NCI-H82 (cell line): ENCODE results near the gene MNAT1.
"Not testable (repeated sequence)": the region's sequence is repeated elsewhere in the genome, so short reads cannot be mapped to it uniquely, and the experiment has no call there.

Source experiments
- DNase-seq: peaks from one replicate; lab custom pipeline; 2025; lab: John Stamatoyannopoulos, UW

The MNAT1 gene

DNA sequence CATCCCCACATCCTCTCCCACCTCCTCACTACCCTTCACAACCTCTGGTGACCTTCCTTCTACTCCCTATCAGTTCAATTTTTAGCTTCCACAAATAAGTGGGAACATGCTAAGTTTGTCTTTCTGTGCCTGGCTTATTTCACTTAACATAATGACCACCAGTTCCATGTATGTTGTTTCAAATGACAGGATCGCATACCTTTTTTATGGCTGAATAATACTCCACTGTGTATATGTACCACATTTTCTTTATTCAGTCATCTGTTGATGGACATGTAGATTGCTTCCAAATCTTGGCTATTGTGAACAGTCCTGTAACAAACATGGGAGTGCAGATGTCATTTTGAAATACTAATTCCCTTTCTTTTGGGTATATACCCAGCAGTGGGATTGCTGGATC is 147.7 kb downstream of the MNAT1 start:
- no peak for DNase-seq

DNA sequence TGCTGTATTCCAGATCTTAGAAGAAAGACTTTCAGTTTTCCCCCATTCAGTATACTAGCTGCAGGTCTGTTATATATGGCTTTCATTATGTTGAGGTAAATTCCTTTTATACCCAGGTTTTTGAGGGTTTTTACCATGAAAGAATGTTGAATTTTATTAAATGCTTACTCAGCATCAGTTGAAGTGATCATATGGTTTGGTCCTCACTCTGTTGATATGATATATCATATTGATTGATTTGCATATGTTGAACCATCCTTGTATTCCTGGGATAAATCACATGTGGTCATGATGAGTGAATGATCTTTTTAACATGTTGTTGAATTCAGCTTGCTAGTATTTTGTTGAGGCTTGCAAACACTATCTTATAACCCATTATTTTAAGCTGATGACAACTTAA is 149.6 kb downstream of the MNAT1 start:
- DNase-seq = no peak

DNA sequence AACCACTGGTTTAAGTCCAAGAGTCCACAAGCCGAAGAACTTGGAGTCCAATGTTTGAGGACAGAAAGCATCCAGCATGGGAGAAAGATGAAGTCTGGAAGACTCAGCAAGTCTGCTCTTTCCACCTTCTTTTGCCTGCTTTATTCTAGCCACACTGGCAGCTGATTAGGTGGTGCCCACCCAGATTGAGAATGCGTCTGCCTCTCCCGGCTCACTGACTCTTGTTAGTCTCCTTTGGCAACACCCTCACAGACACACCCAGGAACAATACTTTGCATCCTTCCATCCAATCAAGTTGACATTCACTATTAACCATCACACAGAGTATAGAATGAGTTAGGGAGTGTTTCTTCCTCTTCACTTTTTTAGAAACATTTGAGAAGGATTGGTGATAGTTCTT is 156.1 kb downstream of the MNAT1 start:
- not testable (repeated sequence) for DNase-seq

DNA sequence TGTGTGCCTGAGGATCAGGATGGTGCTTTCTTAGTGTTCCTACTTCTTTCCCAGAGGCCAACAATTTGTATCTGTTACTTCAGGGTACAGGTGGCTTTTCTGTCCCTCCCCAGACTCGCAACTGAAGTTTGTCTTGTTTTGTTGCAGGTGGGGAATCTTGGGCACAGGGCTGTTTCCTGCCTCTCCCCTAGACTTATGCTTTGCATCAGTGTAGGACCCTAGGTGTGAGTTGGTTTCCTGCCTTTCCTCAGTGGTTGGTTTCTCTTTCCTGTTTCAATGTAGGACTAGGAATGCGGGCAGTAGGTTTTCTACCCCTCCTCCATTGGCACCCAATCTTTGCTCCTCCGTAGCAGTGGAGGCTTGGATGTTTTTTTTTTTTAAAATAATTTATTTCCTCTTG is 159.3 kb downstream of the MNAT1 start:
- no peak for DNase-seq

DNA sequence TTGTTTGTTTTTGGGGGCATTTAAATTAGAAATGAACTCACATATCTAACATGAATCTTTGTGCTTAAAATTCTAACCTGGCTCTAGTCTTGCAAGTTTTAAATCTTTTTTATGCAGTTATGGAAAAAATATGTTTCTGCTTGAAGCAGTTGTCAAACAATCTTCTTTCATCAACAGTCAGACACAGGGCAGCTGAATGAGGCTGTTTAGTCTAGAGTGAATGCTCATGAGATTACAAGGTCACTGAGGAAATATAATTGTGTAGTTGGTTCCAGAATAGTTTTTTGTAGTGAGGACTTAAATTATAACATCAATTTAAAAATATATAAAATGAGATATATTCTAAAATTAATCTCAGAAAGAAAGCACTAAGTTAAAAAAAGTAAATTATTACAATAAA is 169.8 kb downstream of the MNAT1 start:
- no peak for DNase-seq

DNA sequence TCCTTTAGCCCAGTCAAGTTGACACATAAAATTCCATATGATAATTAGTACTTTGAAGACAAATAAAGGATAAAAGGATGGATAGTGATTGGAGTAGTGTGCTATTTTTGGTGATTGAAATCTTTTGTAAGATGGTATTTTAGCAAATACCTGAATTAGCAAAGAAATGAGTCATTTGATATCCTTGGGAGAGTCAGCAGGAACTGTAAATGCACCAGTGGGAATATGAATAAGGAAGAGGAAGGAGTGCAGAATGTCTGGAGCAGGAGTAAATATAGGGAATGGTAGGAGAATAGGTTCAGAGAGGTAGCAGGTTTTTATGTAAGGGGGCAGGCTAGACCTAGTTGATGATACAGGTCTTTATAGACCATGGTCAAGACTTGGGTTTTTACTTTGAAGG is 171.4 kb downstream of the MNAT1 start:
- DNase-seq = no peak

DNA sequence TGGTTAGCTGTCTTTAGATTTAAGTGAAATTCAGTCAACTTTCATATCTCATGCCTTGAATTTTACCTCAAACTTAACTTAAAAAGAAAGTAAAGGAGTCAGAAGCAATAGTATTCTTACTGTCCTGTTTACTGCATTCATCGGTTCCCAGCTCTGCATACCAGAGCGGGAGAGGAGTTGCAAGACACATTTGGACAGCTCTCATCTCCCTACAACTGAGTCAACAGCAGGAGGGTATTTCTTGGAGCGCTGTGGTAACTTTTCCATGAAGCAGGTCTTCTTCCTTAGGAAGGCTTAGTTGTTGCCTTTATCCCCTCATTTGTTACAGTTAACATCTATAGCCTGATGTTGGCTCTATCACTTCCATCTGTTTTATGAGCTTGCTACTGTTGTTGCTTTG is 181.2 kb downstream of the MNAT1 start:
- no peak for DNase-seq

DNA sequence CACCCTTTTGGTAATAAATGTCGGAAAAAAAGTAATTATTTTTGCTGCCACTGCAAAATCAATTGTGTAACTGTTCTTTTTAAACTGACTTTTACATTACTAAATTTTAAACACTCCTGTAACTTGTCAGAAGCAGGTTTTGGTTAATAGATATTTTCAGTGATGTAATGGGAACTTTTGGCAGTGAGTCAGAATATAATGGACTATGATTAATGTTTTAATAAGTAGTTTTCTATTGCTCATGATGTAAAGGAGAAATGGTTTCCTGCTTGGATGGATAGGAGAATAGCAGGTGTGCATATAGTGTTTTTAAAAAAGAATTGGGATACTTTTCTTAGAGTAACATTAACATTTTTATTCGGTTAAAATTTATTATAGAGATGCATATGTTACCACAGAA is 187.5 kb downstream of the MNAT1 start:
- no peak for DNase-seq

DNA sequence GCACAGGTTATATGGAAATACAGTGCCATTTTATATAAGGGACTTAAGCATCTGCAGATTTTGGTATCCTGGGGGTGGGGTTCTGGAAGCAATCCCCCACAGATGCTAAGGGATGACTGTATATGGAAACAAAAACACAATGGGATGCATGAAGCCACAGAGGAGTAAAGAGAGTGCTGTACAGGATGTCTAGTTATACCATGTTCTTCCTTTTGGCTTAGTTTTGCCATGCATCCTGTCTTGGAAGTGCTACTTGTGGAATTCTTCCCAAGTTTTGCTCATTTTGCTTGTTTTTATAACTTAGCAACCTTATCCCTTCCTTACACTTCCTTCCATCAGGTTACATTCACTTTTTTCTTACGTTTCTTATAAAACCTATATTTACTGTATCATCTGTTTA is 190.7 kb downstream of the MNAT1 start:
- no peak for DNase-seq

DNA sequence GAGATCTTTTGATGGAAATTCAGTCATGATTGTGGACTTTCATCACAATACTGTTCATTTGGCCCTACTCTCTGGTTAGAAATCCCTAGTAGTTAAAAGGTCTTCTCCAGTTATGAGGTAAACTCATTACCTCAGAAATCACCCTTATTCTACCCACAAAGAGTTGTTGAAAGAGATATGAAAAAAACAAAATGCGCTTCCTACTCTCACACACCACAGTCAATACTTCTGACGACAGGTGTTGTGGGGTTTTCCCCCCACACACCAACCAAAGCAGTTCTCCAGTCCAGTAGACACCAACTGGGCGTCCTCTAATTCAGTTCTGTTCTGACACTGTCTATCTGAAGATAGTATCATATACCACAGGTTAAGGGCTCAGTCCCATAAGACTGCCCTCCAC is 191.4 kb downstream of the MNAT1 start:
- DNase-seq = no peak

DNA sequence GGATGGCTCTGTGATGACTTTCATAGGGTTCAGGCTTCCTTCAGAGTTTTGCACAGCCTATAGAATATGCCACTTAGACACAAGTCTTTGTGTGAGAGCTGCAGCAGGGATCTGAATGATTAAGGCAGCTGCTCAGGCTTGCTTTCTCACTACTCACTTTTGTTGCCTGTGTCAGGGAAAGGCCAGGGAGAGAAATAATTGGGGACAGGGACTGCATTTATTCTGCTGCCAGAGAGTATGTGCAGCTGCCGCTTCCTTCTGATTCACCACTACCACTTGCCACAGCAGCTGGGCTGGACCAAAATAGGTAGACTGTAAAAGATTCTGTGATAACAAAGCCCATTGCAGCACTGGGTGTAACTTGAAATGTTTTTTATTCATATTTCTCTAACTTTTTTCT is 196.7 kb downstream of the MNAT1 start:
- DNase-seq = no peak

DNA sequence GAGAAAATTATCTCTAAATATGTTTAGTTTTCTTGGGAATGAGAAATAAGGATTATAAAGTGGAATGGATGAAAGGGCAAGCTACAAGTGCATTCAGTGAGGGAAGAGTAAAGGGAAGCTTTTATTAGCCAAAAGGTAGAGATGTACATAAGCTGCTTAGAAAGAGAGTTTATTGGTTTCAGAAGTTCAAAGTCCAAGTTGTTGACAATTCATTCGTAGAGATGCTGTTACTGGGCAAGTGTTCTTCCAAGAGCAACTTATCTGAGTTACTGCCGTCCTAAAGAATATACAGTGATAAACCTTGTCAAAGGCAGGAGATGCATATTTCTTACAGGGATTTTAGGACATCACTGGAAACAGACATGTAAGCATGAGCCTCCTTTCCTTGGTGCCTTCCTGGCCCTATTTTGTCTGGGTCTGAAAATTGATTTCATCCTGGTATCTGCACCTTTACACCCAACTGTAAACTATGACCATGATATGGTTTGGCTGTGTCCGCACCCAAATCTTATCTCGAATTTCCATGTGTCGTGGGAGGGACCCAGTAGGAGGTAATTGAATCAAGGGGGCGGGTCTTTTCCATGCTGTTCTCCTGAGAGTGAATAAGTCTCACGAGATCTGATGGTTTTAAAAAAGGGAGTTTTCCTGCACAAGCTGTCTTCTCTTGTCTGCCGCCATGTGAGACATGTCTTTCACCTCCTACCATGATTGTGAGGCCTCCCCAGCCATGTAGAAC is 199.5 kb downstream of the MNAT1 start:
- DNase-seq = no peak

DNA sequence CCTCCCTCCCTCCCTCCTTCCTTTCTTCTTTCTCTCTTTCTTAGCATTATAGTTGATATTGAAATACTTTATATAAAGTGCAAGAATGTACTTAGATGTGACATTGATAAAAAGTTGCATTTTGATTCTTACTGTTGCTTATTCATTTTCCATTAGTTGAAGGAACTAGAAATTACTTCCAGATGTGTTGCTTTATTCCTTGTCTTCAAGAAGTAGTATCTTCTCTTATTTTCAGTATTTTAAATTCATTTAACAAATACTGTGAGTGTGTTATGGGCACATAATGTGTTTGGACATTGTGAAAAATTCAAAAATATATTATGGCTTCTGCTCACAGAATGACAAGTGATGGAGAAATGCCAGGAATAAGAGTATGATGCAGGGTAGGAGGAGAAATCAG is 200.8 kb downstream of the MNAT1 start:
- no peak for DNase-seq

DNA sequence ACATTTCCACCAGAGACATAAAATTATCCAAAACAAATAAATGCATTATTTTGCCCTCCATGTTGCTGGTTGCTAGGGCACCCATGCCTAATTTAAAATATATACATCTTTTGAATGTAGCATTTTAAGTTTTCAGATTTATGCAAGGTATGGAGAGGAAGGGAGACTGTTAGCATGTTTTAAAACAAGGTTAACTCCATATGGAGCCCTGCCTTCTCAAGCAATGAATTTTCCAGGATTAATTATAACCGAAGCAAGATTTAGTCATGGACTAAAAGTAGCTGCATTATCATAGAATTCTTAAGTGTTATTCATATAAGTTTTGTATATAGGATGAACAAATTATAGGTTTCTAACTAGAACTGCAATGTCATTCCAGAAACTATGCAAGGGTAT is 209.1 kb downstream of the MNAT1 start:
- peak; percentile 35 for DNase-seq

DNA sequence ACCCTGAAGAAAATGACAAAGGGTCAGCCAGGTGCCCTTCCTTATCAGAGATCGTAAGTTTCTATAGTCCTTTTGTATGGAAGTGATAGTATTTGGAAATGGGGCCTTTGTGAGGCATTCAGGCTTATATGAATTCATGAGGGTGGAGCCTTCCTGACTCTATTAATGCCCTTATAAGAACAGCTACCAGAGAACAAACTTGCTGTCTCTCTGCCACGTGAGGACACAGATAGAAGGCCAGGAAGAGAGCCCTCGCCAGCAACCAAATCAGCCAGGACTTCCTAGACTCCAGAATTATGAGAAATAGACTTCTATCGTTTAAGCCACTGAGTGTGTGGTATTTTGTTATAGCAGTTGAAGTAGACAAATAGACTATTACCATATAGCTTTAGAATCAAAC is 209.6 kb downstream of the MNAT1 start:
- peak; percentile 28 for DNase-seq

DNA sequence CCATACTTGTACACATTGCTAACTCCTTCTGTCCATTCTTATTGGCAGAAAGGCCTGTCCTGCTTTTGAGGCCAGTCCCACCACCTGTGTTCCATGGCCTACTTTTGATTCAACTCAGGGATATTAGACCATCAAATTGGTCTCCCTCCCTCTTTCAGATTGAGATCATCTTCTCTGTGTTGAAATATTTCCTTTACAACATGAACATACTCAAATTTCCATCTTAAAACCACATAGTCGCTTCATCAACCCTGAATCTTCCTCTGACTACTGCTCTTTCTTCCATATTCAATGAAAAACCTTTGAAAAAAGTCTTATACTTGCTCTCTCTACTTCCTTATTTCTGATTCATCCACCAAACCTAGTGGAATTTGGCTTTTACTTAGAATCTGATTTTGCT is 211.4 kb downstream of the MNAT1 start:
- DNase-seq = no peak

DNA sequence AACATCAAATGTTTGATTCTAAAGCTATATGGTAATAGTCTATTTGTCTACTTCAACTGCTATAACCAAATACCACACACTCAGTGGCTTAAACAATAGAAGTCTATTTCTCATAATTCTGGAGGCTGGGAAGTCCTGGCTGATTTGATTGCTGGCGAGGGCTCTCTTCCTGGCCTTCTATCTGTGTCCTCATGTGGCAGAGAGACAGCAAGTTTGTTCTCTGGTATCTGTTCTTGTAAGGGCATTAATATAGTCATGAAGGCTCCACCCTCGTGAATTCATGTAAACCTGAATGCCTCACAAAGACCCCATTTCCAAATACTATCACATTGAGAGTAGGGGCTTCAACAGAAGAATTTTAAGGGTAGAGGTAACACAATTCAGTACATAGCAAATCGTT is 212.2 kb downstream of the MNAT1 start:
- no peak for DNase-seq

DNA sequence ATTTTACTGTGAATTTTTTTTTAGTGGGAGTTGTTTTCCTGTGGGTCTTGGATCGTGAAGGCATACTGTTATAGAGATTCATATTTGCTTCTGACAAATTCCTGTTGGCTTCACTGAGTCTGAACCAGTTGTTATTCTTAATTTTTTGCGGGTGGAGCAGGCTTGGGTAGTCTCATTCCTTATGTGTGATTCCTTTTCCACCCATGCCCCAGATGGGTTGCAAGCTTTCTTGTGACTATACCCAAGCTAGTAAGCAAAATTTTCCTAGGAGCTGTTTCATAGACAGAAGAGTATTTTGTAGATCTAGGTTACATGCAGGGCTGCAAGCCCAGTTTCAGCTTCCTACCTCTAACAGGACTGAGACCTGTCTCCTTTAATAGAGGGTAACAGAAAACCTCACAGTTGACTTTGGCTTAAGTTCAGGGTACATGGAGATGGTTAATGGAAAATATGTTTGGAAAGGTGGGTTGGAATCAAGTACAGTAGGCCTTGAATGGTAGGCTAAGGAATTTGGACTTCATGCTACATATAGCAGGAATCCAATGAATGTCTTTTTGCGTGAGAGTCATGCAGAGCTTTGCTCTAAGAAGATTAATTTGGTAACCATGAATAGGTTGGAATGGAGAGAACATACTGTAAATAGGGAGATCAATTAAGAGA is 217.3 kb downstream of the MNAT1 start:
- DNase-seq = no peak

DNA sequence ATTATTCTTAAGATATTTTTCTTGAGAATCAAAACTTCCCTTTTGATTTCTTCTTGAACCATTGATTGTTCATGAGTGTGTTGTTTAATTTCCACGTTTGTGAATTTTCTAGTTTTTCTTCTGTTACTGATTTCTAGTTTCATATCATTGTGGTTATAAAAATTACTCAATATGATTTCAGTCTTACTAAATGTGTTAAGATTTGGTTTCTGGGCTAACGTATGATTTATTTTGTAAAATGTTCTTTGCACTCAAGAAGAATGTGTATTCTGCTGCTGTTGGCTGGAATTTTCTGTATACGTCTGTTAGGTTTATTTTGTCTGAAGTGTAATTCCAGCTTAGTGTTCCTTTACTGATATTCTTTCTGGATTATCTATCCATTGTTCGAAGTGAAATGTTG is 221.6 kb downstream of the MNAT1 start:
- no peak for DNase-seq

DNA sequence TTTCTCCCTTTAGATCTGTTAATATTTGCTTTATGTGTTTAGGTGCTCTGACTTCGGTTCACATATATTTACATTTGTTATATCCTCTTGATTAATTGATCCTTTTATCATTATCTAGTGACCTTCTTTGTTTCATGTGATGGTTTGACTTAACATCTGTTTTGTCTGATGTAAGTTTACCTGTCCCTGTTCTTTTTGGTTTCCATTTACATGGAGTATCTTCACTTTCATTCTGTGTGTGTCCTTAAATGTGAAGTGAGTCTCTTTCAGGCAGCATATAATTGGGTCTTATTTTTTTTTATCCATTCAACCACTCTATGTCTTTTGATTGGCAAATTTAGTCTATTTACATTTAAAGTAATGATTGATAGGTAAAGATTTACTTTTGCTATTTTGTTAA is 222.1 kb downstream of the MNAT1 start:
- no peak for DNase-seq

DNA sequence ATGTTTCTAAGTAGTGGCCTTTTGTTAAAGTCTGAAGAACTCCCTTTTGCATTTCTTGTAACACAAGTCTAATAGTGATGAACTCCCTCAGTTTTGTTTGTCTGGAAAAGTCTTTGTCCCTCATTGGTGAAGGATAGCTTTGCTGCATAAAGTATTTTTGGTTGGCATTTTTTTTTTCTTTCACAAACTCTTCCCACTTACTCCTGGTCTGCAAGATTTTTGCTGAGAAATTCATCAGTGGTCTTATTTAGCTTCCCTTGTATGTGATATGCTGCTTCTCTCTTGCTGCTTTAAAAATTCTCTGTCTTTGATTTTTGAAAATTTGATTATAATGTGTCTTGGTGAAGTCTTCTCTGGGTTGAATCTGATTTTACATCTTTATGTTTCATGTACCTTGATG is 223.6 kb downstream of the MNAT1 start:
- DNase-seq = no peak

DNA sequence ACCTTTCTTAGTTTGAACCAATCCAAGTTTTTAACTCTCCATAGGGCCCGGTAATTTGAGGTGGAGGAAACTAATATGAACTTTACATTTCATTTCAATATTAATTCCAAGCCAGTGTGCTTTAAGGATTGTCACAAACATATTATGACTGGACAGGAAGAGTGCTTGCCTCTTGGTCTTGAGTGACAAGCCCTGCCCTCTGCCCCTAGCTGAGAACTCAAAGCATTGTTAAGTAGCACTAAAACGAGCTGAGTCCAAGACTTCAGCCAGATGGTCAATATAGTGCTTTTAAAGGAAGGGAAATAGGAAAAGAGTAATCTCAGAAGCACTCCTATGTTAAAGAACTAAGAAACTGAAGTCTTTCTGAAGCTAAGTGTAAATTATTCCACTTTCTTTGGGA is 229.2 kb downstream of the MNAT1 start:
- DNase-seq = no peak

DNA sequence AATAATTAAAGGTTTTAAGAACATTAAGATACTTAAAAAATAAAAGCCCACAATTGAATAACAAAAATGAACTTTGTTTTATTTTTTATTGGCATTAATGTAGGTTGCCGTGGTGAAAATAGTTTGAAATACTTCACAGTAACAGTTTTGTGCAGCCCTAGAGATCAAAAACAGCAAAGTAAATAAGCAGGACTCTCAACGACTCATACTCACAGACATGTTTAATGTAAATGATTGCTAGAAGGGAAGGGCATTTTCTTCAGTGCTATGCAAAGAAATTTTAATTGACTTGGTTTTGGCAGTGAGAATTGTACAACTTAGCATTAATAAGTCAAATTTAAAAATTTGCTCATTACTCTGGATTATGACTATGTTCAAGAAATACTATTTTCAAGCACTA is 230.3 kb downstream of the MNAT1 start:
- DNase-seq = no peak

DNA sequence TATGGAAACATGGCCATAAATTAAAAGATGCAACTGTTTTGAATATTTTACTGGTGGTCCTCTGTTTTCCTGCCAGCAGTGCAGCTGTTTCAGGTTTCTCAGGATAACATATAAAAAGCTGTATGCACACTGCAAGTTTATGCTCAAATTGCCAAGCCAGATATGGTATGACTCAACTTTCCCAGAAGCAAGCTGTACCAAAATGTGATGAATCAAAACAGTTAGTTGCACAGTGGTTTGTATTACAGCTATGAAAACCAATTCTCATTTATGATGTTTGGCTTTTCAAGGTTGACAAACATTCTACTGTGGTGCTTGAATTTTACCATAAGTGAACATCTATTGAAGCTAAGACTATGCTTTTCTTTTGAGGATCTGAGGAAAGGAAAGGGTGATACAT is 230.8 kb downstream of the MNAT1 start:
- DNase-seq = no peak
